NCI-H1436 treated with DMSO at 0.1 percent for 48 hours (cell line): ENCODE results near the gene CHST3.
"Not testable (repeated sequence)": the region's sequence is repeated elsewhere in the genome, so short reads cannot be mapped to it uniquely, and the experiment has no call there.

Experiments used
- DNase-seq: peaks from one replicate; lab custom pipeline; 2025; lab: John Stamatoyannopoulos, UW

The CHST3 gene

GRCh38 chr10:71948496-71949067 lies 15.6 kb upstream of the CHST3 start:
- no peak for DNase-seq

- DNase-seq, result no peak
These were observed 13.5 kb upstream of the CHST3 start for GRCh38 chr10:71950683-71951082.

GRCh38 chr10:71952745-71953144 lies 11.4 kb upstream of the CHST3 start:
- DNase-seq, result no peak

GRCh38 chr10:71957546-71958275 lies 6.5 kb upstream of the CHST3 start:
- no peak for DNase-seq

GRCh38 chr10:71959526-71959925 lies 4.7 kb upstream of the CHST3 start:
- DNase-seq, result no peak

GRCh38 chr10:71961831-71962230 lies 2.4 kb upstream of the CHST3 start:
- no peak for DNase-seq

- no peak for DNase-seq
These were observed 1.3 kb upstream of the CHST3 start for GRCh38 chr10:71962901-71963300.

GRCh38 chr10:71963351-71964097 lies 671 bp upstream of the CHST3 start:
- no peak for DNase-seq

GRCh38 chr10:71964743-71965515 lies 734 bp downstream of the CHST3 start:
- DNase-seq, result no peak

GRCh38 chr10:71965623-71966022 lies 1.4 kb downstream of the CHST3 start:
- DNase-seq, result no peak

- DNase-seq, result no peak
These were observed 2.1 kb downstream of the CHST3 start for GRCh38 chr10:71966046-71967004.

GRCh38 chr10:71967958-71968357 lies 3.8 kb downstream of the CHST3 start:
- not testable (repeated sequence) for DNase-seq

- no peak for DNase-seq
These were observed 4.6 kb downstream of the CHST3 start for GRCh38 chr10:71968553-71969474.

GRCh38 chr10:71969929-71970328 lies 5.7 kb downstream of the CHST3 start:
- DNase-seq, result no peak

- DNase-seq, result no peak
These were observed 6.1 kb downstream of the CHST3 start for GRCh38 chr10:71970331-71970730.

GRCh38 chr10:71970869-71971268 lies 6.7 kb downstream of the CHST3 start:
- no peak for DNase-seq

- no peak for DNase-seq
These were observed 7.1 kb downstream of the CHST3 start for GRCh38 chr10:71971311-71971731.

GRCh38 chr10:71971769-71972555 lies 7.8 kb downstream of the CHST3 start:
- no peak for DNase-seq
